Measurements from ENCODE around the gene TP53AIP1. TPM values are rescaled to one million over a fixed set of nuclear protein-coding genes. Genes with fewer than 3 reads are reported as not detected.

Gene TP53AIP1
- total and polyA plus RNA-seq, 10 of the 15 experiments (the other 5 are each of a cell fraction or from before 2014, with no cell fraction given): 0.01 TPM; not detected in 9

- WGBS (ENCODE audit: insufficient coverage, insufficient replicate concordance, low lambda C conversion rate, missing lambda C conversion rate): 29% methylated on average over 16 of the region's 18 CpGs
- no peak overlapping the region for H3K4me3 ChIP-seq
- H3K27me3 ChIP-seq (replicated peaks in 1 of 2; ENCODE audit: control insufficient read depth in 2 of 2, insufficient read depth in 2 of 2, low read length in 1 of 2): peaks cover 0 to 3% of the 10 kb centered on the region in 2 experiments; a peak in 3 of 4 replicates
- no peaks in the 10 kb centered on the region for H4K20me1 ChIP-seq (ENCODE audit: control insufficient read depth, insufficient read depth)
- BruUV-seq (replicated peaks): no TSS peak
- no peak for FAIRE-seq
- no peaks in the 10 kb centered on the region for H3K36me3 ChIP-seq (ENCODE audit: control insufficient read depth in 2 of 2, insufficient read depth in 2 of 2, low read length in 1 of 2)
- no peak for ATAC-seq
- no peaks in the 10 kb centered on the region for H3K4me1 ChIP-seq (ENCODE audit: control insufficient read depth, insufficient read depth, low read length)
- intact Hi-C loops (cut with micrococcal nuclease; ENCODE audit: unreplicated experiment): no loop called here
- no peak for DNase-seq (ENCODE audit: low read depth, low spot score)
- ChIA-PET CTCF (interaction anchor here (0.8 to 1.2 kb wide), 2 partner anchors 8 to 42 kb away, joined by 3 read pairs; no protein-coding TSS in a partner anchor), RAD21 (ENCODE audit: unreplicated experiment) (no interaction called here), SMC1A (ENCODE audit: uncharacterized antibody, unreplicated experiment) (no interaction called here), POLR2A (no interaction called here)
- no peak for TF ChIP-seq WRNIP1 (IDR thresholded peaks at IDR 0.05; ENCODE audit: borderline replicate concordance, low read depth, low read length)
- no peak for TF ChIP-seq NBN (IDR thresholded peaks at IDR 0.05)
- TF ChIP-seq CEBPB (IDR thresholded peaks at IDR 0.05; ENCODE audit: borderline replicate concordance in 1 of 2, low read depth in 2 of 2, low read length in 2 of 2): no peak
- TF ChIP-seq ESRRA (IDR thresholded peaks at IDR 0.05; ENCODE audit: low read length): no peak
- TF ChIP-seq TARDBP (IDR thresholded peaks at IDR 0.05; ENCODE audit: borderline replicate concordance): no peak
- no peak for TF ChIP-seq CHD4 (IDR thresholded peaks at IDR 0.05)
- TF ChIP-seq TAF1 (IDR thresholded peaks at IDR 0.05; ENCODE audit: borderline replicate concordance, low read depth, low read length): no peak
- no peak overlapping the region for H3K4me2 ChIP-seq (ENCODE audit: control insufficient read depth, insufficient read depth)
- H3K79me2 ChIP-seq (ENCODE audit: control insufficient read depth, insufficient read depth, low read length): no peaks in the 10 kb centered on the region
- H3K27ac ChIP-seq (ENCODE audit: control insufficient read depth, insufficient read depth): no peak overlapping the region
- H3K9ac ChIP-seq (ENCODE audit: control insufficient read depth, insufficient read depth, low read length): no peak overlapping the region
- H2AFZ ChIP-seq (ENCODE audit: control insufficient read depth, low read depth, low read length): no peak overlapping the region
- no peaks in the 10 kb centered on the region for H3K9me3 ChIP-seq (replicated peaks; ENCODE audit: control insufficient read depth, insufficient read depth, low read length)
- in situ Hi-C loops (cut with MboI): no loop called here
Observed at GRCh38 chr11:128914216-128915148, 28.2 kb downstream of the TP53AIP1 start.

GRCh38 chr11:128913806-128914205, 28.9 kb downstream of the TP53AIP1 start:
- H3K4me3 ChIP-seq: no peak overlapping the region
- SMC1A ChIA-PET (ENCODE audit: uncharacterized antibody, unreplicated experiment): no interaction called here
- H3K4me1 ChIP-seq (ENCODE audit: control insufficient read depth, insufficient read depth, low read length): no peaks in the 10 kb centered on the region
- no peak overlapping the region for H3K4me2 ChIP-seq (ENCODE audit: control insufficient read depth, insufficient read depth)
- H4K20me1 ChIP-seq (ENCODE audit: control insufficient read depth, insufficient read depth): no peaks in the 10 kb centered on the region
- H3K9me3 ChIP-seq (replicated peaks; ENCODE audit: control insufficient read depth, insufficient read depth, low read length): no peaks in the 10 kb centered on the region
- no TSS peak for BruUV-seq (replicated peaks)
- H3K79me2 ChIP-seq (ENCODE audit: control insufficient read depth, insufficient read depth, low read length): no peaks in the 10 kb centered on the region
- ATAC-seq (no peak), DNase-seq (ENCODE audit: low read depth, low spot score) (no peak), FAIRE-seq (no peak)
- intact Hi-C loops (cut with micrococcal nuclease; ENCODE audit: unreplicated experiment): no loop called here
- no peaks in the 10 kb centered on the region for H3K36me3 ChIP-seq (ENCODE audit: control insufficient read depth in 2 of 2, insufficient read depth in 2 of 2, low read length in 1 of 2)
- WGBS (ENCODE audit: insufficient coverage, insufficient replicate concordance, low lambda C conversion rate, missing lambda C conversion rate): 26% methylated on average over 5 of the region's 5 CpGs
- CTCF ChIA-PET: interaction anchor here (1.2 kb wide), 1 partner anchor 42 kb away, joined by 3 read pairs; no protein-coding TSS in a partner anchor
- H3K9ac ChIP-seq (ENCODE audit: control insufficient read depth, insufficient read depth, low read length): no peak overlapping the region
- no peak overlapping the region for H2AFZ ChIP-seq (ENCODE audit: control insufficient read depth, low read depth, low read length)
- H3K27ac ChIP-seq (ENCODE audit: control insufficient read depth, insufficient read depth): no peak overlapping the region
- POLR2A ChIA-PET: no interaction called here
- peaks cover 3% of the 10 kb centered on the region in 2 experiments; a peak in 3 of 4 replicates for H3K27me3 ChIP-seq (replicated peaks in 1 of 2; ENCODE audit: control insufficient read depth in 2 of 2, insufficient read depth in 2 of 2, low read length in 1 of 2)
- in situ Hi-C loops (cut with MboI): no loop called here
- RAD21 ChIA-PET (ENCODE audit: unreplicated experiment): no interaction called here
- TF ChIP-seq SREBF2 (IDR thresholded peaks at IDR 0.05; ENCODE audit: low read length): no peak
- TF ChIP-seq MYB (IDR thresholded peaks at IDR 0.05; ENCODE audit: borderline replicate concordance, low read depth, low read length): no peak
- TF ChIP-seq ATF2 (IDR thresholded peaks at IDR 0.05; ENCODE audit: low read length): no peak
- TF ChIP-seq EED (IDR thresholded peaks at IDR 0.05; ENCODE audit: low read depth): no peak
- no peak for TF ChIP-seq BACH1 (IDR thresholded peaks at IDR 0.05; ENCODE audit: borderline replicate concordance)
- no peak for TF ChIP-seq BRCA1 (IDR thresholded peaks at IDR 0.05; ENCODE audit: low read depth, low read length)
- TF ChIP-seq NRF1 (conservative IDR thresholded peaks at IDR 0.05; ENCODE audit: low read depth, low read length): no peak
- TF ChIP-seq ASH2L (IDR thresholded peaks at IDR 0.05; ENCODE audit: borderline replicate concordance, low read depth): no peak
- TF ChIP-seq CEBPB (IDR thresholded peaks at IDR 0.05; ENCODE audit: borderline replicate concordance in 1 of 2, low read depth in 2 of 2, low read length in 2 of 2): no peak
- no peak for TF ChIP-seq MYC (IDR thresholded peaks at IDR 0.05; ENCODE audit: insufficient read depth, insufficient read length, insufficient replicate concordance, low read length, severe bottlenecking)
- TF ChIP-seq ETV6 (conservative IDR thresholded peaks at IDR 0.05 in 1 of 2, IDR thresholded peaks at IDR 0.05 in 1 of 2; ENCODE audit: borderline replicate concordance in 1 of 2, low read depth in 1 of 2): no peak

All from GM12878 (cell line).